Ovary (tissue), 3 donors: ENCODE measurements around the gene SLAMF1.

Experiments used
- POLR2A ChIP-seq: fragments of 450-650 bp; IDR thresholded peaks from one replicate; pipeline ENCODE4 v1.6.1; 2017; ENCODE audit warnings: antibody characterized with exemption, mild to moderate bottlenecking, moderate library complexity
- TF ChIP-seq, protein P1 (sequence below), 3 donors: fragments of 450-650 bp in 2 of 3; fragments of 200-600 bp in 1 of 3; IDR thresholded peaks; one replicate each; pipeline versions ENCODE4 v1.5.1 to v1.8.0; 2016 to 2022; ENCODE audit warnings: antibody characterized with exemption in 3 of 3, mild to moderate bottlenecking in 1 of 3
- donor health status: DM: no; HTN: no; CAD: no.

DNA sequence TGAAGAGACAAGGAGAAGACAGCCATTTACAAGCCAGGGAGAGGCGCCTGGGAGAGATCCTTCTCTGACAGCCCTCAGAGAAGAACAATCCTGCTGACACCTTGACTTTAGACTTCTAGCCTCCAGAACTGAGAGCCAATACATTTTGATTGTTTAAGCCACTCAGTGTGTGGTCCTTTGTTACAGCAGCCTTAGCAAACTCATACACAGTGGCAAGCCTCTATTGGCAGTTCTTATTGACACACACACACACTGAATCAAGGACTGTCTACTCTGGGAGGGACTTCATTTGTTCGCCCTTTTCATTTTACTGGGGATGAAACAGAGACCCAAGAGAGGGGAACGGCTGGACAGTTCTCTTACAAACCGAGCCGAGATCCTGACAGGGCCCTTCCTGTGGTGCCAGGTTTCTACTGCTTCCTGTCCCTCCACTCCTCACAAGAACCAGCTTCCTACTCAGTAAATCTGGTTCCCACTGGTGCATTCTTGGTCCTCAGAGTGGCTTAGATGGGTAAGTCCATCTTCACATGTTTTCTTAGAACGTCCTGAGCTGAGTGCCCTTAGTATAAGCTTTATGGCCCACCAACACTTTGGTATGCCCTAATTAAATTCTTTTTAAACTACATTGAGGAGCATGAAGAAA is 14.7 kb downstream of the SLAMF1 start:
- TF ChIP-seq, protein P1, sequence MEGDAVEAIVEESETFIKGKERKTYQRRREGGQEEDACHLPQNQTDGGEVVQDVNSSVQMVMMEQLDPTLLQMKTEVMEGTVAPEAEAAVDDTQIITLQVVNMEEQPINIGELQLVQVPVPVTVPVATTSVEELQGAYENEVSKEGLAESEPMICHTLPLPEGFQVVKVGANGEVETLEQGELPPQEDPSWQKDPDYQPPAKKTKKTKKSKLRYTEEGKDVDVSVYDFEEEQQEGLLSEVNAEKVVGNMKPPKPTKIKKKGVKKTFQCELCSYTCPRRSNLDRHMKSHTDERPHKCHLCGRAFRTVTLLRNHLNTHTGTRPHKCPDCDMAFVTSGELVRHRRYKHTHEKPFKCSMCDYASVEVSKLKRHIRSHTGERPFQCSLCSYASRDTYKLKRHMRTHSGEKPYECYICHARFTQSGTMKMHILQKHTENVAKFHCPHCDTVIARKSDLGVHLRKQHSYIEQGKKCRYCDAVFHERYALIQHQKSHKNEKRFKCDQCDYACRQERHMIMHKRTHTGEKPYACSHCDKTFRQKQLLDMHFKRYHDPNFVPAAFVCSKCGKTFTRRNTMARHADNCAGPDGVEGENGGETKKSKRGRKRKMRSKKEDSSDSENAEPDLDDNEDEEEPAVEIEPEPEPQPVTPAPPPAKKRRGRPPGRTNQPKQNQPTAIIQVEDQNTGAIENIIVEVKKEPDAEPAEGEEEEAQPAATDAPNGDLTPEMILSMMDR (IDR thresholded peaks at IDR 0.05), result no peak
- TF ChIP-seq POLR2A, result no peak
